Psoas muscle (tissue), 8 donors: ENCODE data around the gene COL6A1. TPM values are rescaled to one million over a fixed set of nuclear protein-coding genes. Genes with fewer than 3 reads are reported as not detected.

Experiments used
- ATAC-seq, 4 donors: fragments of 200-7000 bp; cut with Tn5 transposase; one replicate each; pipeline ENCODE4 v1.9.1; 2020; ENCODE audit warnings: moderate library complexity in 3 of 4, mild to moderate bottlenecking in 2 of 4
- DNase-seq, 2 donors: peaks; one replicate each; pipeline ENCODE4 v3.0.0-alpha.2; 2020
- H3K27ac ChIP-seq: fragments of 200-600 bp; one replicate; pipeline ENCODE4 v1.8.0; 2022
- H3K27me3 ChIP-seq, 3 donors: fragments of 200-600 bp in 1 of 3; one replicate each; pipeline versions ENCODE4 v1.6.1 to v1.8.0; 2013 to 2022; ENCODE audit warnings: low read length in 2 of 3, mild to moderate bottlenecking in 2 of 3, moderate library complexity in 1 of 3; ENCODE audit not compliant: insufficient read depth in 3 of 3
- H3K36me3 ChIP-seq, 2 donors: fragments of 200-600 bp in 1 of 2; one replicate each; pipeline versions ENCODE4 v1.6.1 to v1.8.0; 2013 to 2022; ENCODE audit warnings: low read depth in 1 of 2, mild to moderate bottlenecking in 1 of 2, moderate library complexity in 1 of 2; ENCODE audit not compliant: insufficient read depth in 1 of 2
- H3K4me1 ChIP-seq: fragments of 200-600 bp; one replicate; pipeline ENCODE4 v1.8.0; 2022
- H3K4me3 ChIP-seq: fragments of 200-600 bp; one replicate; pipeline ENCODE4 v1.8.0; 2022; ENCODE audit warnings: mild to moderate bottlenecking
- H3K9me3 ChIP-seq: fragments of 200-600 bp; one replicate; pipeline ENCODE4 v1.8.0; 2022
- CTCF ChIP-seq: fragments of 200-600 bp; IDR thresholded peaks from one replicate; pipeline ENCODE4 v1.8.0; 2022; ENCODE audit warnings: antibody characterized with exemption
- WGBS, 3 donors: extraction: QIAGEN DNeasy Blood & Tissue Kit; methylation state at CpG; one replicate each; pipeline versions ENCODE4 v1.1.6 to v1.1.7; 2013; 5-methylcytosine and 5-hydroxymethylcytosine counted together
- intact Hi-C, 2 donors: fragments of 100-400 bp; cut with DNase I; formaldehyde crosslinking; loops; one replicate each; pipeline versions ENCODE4 v1.11.0 to v1.14.2; 2022
- polyA plus RNA-seq, 3 donors: library from polyadenylated mRNA; stranded (reverse); fragments of 200-250 nt; gene quantifications; one replicate each; pipeline ENCODE4 v1.2.3, GENCODE V29; 2013
- total RNA-seq, 4 donors: library from RNA; stranded (reverse); fragmentation: NEBNext Ultra II Directional in 2 of 4; extraction: Animal tissue kit (Norgen Biotek cat#: 25700) in 2 of 4; gene quantifications; one replicate each; pipeline versions ENCODE4 v1.2.1 to v1.2.4, GENCODE V29; 2021 to 2023
- donor health status: healthy with polysubstance abuse.
- donor health status: DM: no; HTN: no; CAD: no; lungs with moderate emphysema.
- donor health status: Bipolar disorder and iron deficiency.
- donor health status: healthy.
- donor health status: DM: yes; HTN: yes; CAD: no.
- donor health status: DM: no; HTN: no; CAD: no.
- donor health status: DM: no; HTN: no; CAD: no.
- donor health status: DM: yes; HTN: yes; CAD: no.

COL6A1 gene
- total and polyA plus RNA-seq, 7 donors = 29.4 to 83.0 (median 36.1) TPM

GRCh38 chr21:45970674-45971615, 10.6 kb upstream of the COL6A1 start:
- 26 to 42% (median 31%) methylated on average over 20 to 25 of the region's 25 CpGs for WGBS, 3 donors

GRCh38 chr21:45971616-45972352, 9.8 kb upstream of the COL6A1 start:
- WGBS, 3 donors = 41 to 53% (median 52%) methylated on average over 20 of the region's 20 CpGs
- Histone ChIP-seq H3K36me3 (no peaks in the 10 kb centered on the region), H3K9me3 (no peaks in the 10 kb centered on the region), H3K27ac (peak overlapping the region; percentile 72), H3K4me3 (no peak overlapping the region), H3K27me3 (peaks cover 0 to 40% (median 12%) of the 10 kb centered on the region in 3 donors), H3K4me1 (peaks cover 17% of the 10 kb centered on the region)
- intact Hi-C loops = loop anchor here in 1 of 2 donors (5.0 kb wide), 2 partner anchors 131 to 256 kb away; partner anchors contain the start of gene LSS
- peak; percentile 79 to 89 for DNase-seq
- peak; percentile 25 to 50 (median 37) for ATAC-seq
- TF ChIP-seq CTCF = no peak

More at GRCh38 chr21:45970674-45971615, 10.6 kb upstream of the COL6A1 start:
- H3K9me3 ChIP-seq = no peaks in the 10 kb centered on the region
- no peak overlapping the region for H3K4me3 ChIP-seq
- H3K27me3 ChIP-seq = peaks cover 0 to 40% (median 12%) of the 10 kb centered on the region in 3 donors
- intact Hi-C loops = loop anchor here in 1 of 2 donors (5.0 kb wide), 2 partner anchors 131 to 256 kb away; partner anchors contain the start of gene LSS
- DNase-seq (peak; percentile 69 to 82), ATAC-seq (peak; percentile 58 to 62 (median 60))
- H3K4me1 ChIP-seq = peaks cover 17% of the 10 kb centered on the region
- H3K27ac ChIP-seq = peak overlapping the region; percentile 34
- peak; percentile 75 for TF ChIP-seq CTCF
- no peaks in the 10 kb centered on the region for H3K36me3 ChIP-seq

DNA sequence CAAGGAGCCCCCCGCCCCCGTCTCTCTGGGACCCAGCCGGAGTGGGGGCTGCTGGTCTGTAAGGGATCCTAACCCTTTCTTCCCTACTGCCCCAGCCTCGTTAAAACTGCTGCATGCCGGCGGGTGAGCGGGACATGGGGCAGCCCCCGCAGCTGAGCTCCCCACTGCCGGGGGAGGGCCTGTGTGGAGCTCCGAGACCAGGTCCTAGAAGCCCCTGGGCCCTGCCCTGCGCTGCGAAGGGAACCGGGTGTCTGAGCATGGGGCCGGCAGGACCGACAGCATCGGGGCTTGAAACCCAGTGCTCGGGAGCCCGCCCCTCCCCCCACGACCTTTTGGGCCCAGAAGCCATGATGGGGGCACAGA, 9.2 kb upstream of the COL6A1 start:
- Histone ChIP-seq H3K4me1 (peaks cover 17% of the 10 kb centered on the region), H3K4me3 (peak overlapping the region; percentile 68), H3K27me3 (peaks cover 0 to 40% (median 12%) of the 10 kb centered on the region in 3 donors), H3K9me3 (no peaks in the 10 kb centered on the region), H3K27ac (peak overlapping the region; percentile 72), H3K36me3 (no peaks in the 10 kb centered on the region)
- 15 to 45% (median 23%) methylated on average over 19 of the region's 19 CpGs for WGBS, 3 donors
- peak in 1 of 2 donors; percentile 59 for DNase-seq
- ATAC-seq = peak in 1 of 4 donors; percentile 9
- TF ChIP-seq CTCF = no peak
- intact Hi-C loops = loop anchor here in 1 of 2 donors (5.0 kb wide), 2 partner anchors 130 to 255 kb away; partner anchors contain the start of gene LSS

GRCh38 chr21:45972716-45973474, 8.7 kb upstream of the COL6A1 start:
- Histone ChIP-seq H3K9me3 (no peaks in the 10 kb centered on the region), H3K36me3 (no peaks in the 10 kb centered on the region), H3K27me3 (peaks cover 0 to 40% (median 12%) of the 10 kb centered on the region in 3 donors), H3K4me1 (peaks cover 17% of the 10 kb centered on the region), H3K4me3 (peak overlapping the region; percentile 68), H3K27ac (peak overlapping the region; percentile 72)
- ATAC-seq = peak; percentile 31 to 58 (median 47)
- peak; percentile 87 to 93 for DNase-seq
- 4 to 8% (median 7%) methylated on average over 54 to 58 of the region's 58 CpGs for WGBS, 3 donors
- TF ChIP-seq CTCF = no peak
- intact Hi-C loops = loop anchor here in 1 of 2 donors (5.0 kb wide), 2 partner anchors 129 to 254 kb away; partner anchors contain the start of gene LSS
